IPS-18c (cell line): ENCODE data around the gene CERKL.

ENCODE experiments used
- H3K4me3 ChIP-seq: 2 replicates; pipeline ENCODE4 v1.7.0; 2013; ENCODE audit warnings: low read depth, mild to moderate bottlenecking, low read length, moderate library complexity; ENCODE audit not compliant: insufficient read depth
- H3K9me3 ChIP-seq: one replicate; pipeline ENCODE4 v1.6.1; 2013; ENCODE audit warnings: mild to moderate bottlenecking, low read length, moderate library complexity; ENCODE audit not compliant: control insufficient read depth, insufficient read depth

The CERKL gene

GRCh38 chr2:181607629-181608590 is 49.0 kb downstream of the CERKL start:
- Histone ChIP-seq H3K9me3 (no peaks in the 10 kb centered on the region), H3K4me3 (no peak overlapping the region)

- no peaks in the 10 kb centered on the region for H3K9me3 ChIP-seq
- no peak overlapping the region for H3K4me3 ChIP-seq
Measured at GRCh38 chr2:181605889-181606837, 50.7 kb downstream of the CERKL start.

- no peaks in the 10 kb centered on the region for H3K9me3 ChIP-seq
- no peak overlapping the region for H3K4me3 ChIP-seq
Measured at GRCh38 chr2:181602017-181602416, 54.9 kb downstream of the CERKL start.

- H3K9me3 ChIP-seq: no peaks in the 10 kb centered on the region
- no peak overlapping the region for H3K4me3 ChIP-seq
Measured at GRCh38 chr2:181596556-181596955, 60.3 kb downstream of the CERKL start.

- H3K9me3 ChIP-seq: no peaks in the 10 kb centered on the region
Measured at GRCh38 chr2:181594322-181594721, 62.6 kb downstream of the CERKL start.

GRCh38 chr2:181589779-181590178 is 67.1 kb downstream of the CERKL start:
- Histone ChIP-seq H3K9me3 (no peaks in the 10 kb centered on the region), H3K4me3 (no peak overlapping the region)

More at GRCh38 chr2:181594322-181594721, 62.6 kb downstream of the CERKL start:
- H3K4me3 ChIP-seq: no peak overlapping the region

GRCh38 chr2:181588546-181588945 is 68.4 kb downstream of the CERKL start:
- Histone ChIP-seq H3K9me3 (no peaks in the 10 kb centered on the region), H3K4me3 (no peak overlapping the region)

- no peak overlapping the region for H3K4me3 ChIP-seq
Measured at GRCh38 chr2:181586569-181587081, 70.3 kb downstream of the CERKL start.

GRCh38 chr2:181585732-181586131 is 71.2 kb downstream of the CERKL start:
- no peaks in the 10 kb centered on the region for H3K9me3 ChIP-seq
- no peak overlapping the region for H3K4me3 ChIP-seq

More at GRCh38 chr2:181586569-181587081, 70.3 kb downstream of the CERKL start:
- H3K9me3 ChIP-seq: no peaks in the 10 kb centered on the region

- no peaks in the 10 kb centered on the region for H3K9me3 ChIP-seq
- H3K4me3 ChIP-seq: no peak overlapping the region
Measured at GRCh38 chr2:181581534-181581933, 75.4 kb downstream of the CERKL start.

GRCh38 chr2:181578829-181579228 is 78.1 kb downstream of the CERKL start:
- no peak overlapping the region for H3K4me3 ChIP-seq

GRCh38 chr2:181576431-181576830 is 80.5 kb downstream of the CERKL start:
- no peaks in the 10 kb centered on the region for H3K9me3 ChIP-seq
- H3K4me3 ChIP-seq: no peak overlapping the region

More at GRCh38 chr2:181578829-181579228, 78.1 kb downstream of the CERKL start:
- no peaks in the 10 kb centered on the region for H3K9me3 ChIP-seq

GRCh38 chr2:181575650-181576025 is 81.3 kb downstream of the CERKL start:
- H3K4me3 ChIP-seq: no peak overlapping the region

GRCh38 chr2:181575024-181575649 is 81.8 kb downstream of the CERKL start:
- no peak overlapping the region for H3K4me3 ChIP-seq

More at GRCh38 chr2:181575650-181576025, 81.3 kb downstream of the CERKL start:
- no peaks in the 10 kb centered on the region for H3K9me3 ChIP-seq

GRCh38 chr2:181574321-181574720 is 82.6 kb downstream of the CERKL start:
- Histone ChIP-seq H3K4me3 (no peak overlapping the region), H3K9me3 (no peaks in the 10 kb centered on the region)

More at GRCh38 chr2:181575024-181575649, 81.8 kb downstream of the CERKL start:
- no peaks in the 10 kb centered on the region for H3K9me3 ChIP-seq

GRCh38 chr2:181573140-181573736 is 83.7 kb downstream of the CERKL start:
- Histone ChIP-seq H3K4me3 (no peak overlapping the region), H3K9me3 (no peaks in the 10 kb centered on the region)
